Hematopoietic multipotent progenitor cell (in vitro differentiated cells): Measurements from ENCODE around the gene NCL. TPM values are rescaled to one million over a fixed set of nuclear protein-coding genes. Genes with fewer than 3 reads are reported as not detected.
"Not testable (repeated sequence)": the region's sequence is repeated elsewhere in the genome, so short reads cannot be mapped to it uniquely, and the experiment has no call there.

Experiments used
- DNase-seq, 3 donors: peaks; one replicate each; pipeline ENCODE4 v3.0.0-alpha.2; 2011 to 2015; ENCODE audit warnings: low read depth in 2 of 3, low spot score in 2 of 3
- total RNA-seq: library from RNA; depleted of rRNA; stranded (reverse); fragments of >200 nt; gene quantifications from one replicate; pipeline ENCODE4 v1.2.3, GENCODE V29; 2012

Gene NCL
- total RNA-seq, 1 donor, result 158 TPM

- DNase-seq, result no peak
Measured at GRCh38 chr2:231467613-231468530, 3.6 kb upstream of the NCL start.

DNA sequence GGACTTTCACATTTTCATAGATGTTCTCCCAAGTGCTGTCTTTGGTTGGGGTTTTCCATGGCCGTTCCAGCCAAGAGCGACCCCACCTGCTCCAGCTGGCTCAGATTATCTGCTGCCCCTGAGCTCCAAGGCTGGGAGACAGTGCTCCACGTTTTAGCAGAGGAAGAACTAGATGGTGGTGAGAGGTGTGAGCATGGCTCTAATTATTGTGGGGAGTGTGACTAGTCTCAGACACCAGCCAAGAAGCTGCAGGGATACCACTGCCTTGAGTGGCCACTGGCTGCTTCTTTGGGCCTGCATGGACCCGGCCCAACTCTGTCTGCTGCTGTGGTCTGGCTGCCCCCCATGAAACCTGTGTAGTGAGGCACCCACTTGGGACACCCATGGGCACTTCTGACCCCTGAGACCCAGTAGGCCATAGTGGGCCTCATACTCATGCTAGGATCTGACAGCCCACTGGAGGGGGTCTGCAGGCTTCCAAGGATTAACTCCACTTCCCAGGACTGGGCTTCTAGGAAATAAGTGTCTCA, 2.8 kb upstream of the NCL start:
- DNase-seq, result no peak

DNA sequence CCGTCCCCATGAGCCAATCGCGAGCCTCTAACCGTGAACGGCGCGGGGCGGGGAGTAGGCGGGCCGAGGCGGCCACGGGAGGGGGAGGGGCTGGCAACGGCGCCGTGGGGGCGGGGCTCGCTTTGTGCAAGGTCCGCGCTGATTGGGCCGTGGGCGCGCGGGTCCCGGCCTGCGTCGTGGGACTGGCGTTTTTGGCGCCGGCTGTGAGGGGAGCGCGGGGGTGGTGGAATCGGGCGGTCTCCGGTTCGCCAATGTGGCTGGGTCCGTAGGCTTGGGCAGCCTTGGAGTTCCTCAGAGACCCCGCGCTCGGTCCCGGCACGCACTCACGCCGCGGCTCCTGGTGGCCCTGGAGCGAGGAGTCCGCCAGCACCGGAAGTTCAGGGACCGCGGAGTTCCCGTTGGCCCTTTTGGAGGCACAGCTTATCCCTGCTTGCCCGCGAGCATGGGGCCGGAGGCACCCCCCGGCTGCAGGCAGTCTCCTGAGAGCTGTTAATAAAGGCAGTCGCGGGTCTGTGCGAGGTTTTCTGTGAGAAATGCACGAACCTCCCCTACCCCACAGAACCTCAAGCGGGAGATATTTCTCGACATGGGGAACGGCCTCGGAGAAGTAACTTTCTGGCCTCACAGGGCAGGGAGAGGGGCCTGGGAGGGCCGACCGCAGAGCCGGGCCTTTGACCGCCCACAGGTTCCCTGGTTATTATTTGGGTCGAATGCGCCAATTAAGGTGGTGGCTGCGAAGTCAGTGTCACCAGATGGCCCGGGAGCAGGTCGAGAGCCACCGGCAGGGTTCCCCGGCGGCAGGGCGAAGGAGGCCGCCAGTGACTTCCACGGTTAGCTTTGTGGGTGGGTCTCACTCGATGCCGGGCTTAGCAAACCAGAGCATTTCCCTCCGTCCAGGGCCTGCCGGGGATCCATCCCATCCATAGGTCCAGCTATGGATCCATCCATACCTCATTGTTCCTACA, 574 bp upstream of the NCL start:
- DNase-seq, result peak in 2 of 3 donors; percentile 57 to 96

- DNase-seq, result no peak
Measured at GRCh38 chr2:231462729-231463465, 1.4 kb downstream of the NCL start.

DNA sequence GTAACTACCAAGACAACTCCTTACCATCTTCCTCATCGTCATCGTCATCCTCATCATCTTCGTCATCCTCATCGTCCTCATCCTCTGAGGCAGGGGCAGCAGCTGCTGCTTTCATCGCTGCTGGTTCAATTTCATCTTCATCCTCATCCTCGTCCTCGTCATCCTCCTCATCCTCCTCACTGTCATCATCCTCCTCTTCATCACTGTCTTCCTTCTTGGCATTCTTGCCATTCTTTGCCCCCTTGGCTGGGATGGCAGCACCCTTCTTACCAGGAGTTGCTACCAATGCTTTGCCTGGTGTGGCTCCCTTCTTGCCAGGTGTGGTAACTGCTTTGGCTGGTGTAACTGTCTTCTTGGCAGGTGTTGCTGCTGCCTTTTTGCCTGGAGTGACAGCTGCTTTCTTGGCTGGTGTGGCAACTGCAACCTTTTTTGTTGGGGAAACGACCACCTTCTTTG, 2.7 kb downstream of the NCL start:
- DNase-seq, result no peak

- DNase-seq, result not testable (repeated sequence)
Measured at GRCh38 chr2:231460841-231461240, 3.4 kb downstream of the NCL start.

DNA sequence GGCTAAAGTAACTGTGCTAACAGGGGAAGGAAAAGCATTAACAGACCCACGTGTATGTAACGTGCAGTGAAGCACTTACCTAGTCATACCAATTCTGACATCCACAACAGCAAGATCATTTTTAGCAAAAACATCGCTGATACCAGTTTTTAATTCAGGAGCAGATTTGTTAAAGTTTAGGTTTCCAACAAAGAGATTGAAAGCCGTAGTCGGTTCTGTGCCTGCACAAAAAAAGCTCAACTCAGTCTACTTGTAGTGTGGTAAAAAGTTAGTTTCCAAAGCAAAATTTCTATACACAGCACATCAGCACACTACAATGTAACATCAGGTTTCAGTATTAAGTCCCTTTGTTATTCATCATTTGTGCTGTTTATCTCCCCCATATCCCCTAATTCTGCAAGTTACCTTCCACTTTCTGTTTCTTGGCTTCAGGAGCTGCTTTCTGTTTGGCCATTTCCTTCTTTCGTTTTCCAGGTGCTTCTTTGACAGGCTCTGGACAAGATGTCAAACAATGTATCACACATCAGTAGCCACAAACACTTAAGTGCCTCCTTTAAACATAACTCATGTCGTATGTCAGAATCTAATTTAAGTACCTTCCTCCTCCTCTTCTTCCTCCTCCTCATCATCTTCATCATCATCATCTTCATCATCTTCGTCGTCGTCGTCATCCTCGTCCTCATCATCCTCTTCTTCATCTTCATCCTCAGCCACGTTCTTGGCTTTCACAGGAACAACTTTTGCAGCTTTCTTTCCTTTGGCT, 4.0 kb downstream of the NCL start:
- no peak for DNase-seq

GRCh38 chr2:231458368-231458767, 5.9 kb downstream of the NCL start:
- no peak for DNase-seq

DNA sequence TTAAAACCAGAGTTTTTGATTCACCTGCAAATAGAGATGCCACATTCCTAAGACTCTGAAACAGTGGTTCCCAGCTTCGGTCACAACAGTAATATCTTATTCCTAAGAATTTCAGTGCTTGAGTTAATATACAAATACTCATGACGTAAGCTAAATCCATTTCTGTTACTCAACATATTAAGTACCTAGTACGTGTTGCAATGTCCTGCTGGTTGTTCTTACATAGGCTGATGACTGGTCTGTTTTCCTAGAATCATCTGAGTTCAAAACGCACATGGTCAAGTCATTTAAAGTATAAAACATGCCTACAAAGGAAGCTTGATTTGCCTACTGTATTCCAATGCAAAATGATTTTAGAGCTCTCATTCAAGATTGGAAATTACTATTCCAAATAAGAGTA, 7.2 kb downstream of the NCL start:
- no peak for DNase-seq

- no peak for DNase-seq
Measured at GRCh38 chr2:231456295-231457004, 7.8 kb downstream of the NCL start.

- no peak for DNase-seq
Measured at GRCh38 chr2:231455890-231456289, 8.4 kb downstream of the NCL start.

- no peak for DNase-seq
Measured at GRCh38 chr2:231455222-231455621, 9.1 kb downstream of the NCL start.

GRCh38 chr2:231454361-231454791, 9.9 kb downstream of the NCL start:
- DNase-seq, result no peak

- no peak for DNase-seq
Measured at GRCh38 chr2:231452799-231453508, 11.3 kb downstream of the NCL start.

- DNase-seq, result no peak
Measured at GRCh38 chr2:231450548-231450989, 13.7 kb downstream of the NCL start.

DNA sequence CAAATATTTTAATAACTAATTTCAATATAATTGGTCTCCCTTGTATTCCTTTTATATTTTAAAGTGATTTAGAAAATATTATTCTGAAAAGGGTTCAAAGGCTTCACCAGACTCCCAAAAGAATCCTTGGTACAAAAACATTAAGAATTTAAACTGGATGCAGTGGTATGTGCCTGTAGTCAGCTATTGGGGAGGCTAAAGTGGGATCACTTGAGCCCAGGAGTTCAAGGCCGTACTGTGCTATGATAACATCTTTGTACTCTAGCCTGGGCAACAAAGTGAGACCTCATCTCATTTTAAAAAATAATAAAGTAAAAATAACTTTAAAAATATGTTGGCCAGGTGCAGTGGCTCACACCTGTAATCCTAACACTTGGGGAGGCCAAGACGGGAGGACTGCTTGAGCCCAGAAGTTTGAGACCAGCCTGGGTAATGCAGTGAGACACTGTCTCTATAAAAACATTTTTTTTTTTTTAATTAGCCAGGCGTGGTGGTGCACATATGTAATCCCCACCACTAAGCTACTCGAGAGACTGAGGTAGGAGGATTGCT, 14.7 kb downstream of the NCL start:
- DNase-seq, result no peak

GRCh38 chr2:231436957-231437356, 27.3 kb downstream of the NCL start:
- no peak for DNase-seq

GRCh38 chr2:231433990-231434389, 30.3 kb downstream of the NCL start:
- DNase-seq, result no peak
